HPDE6-E6E7 (cell line): ENCODE data around the gene RNF5.
"Not testable (repeated sequence)": the region's sequence is repeated elsewhere in the genome, so short reads cannot be mapped to it uniquely, and the experiment has no call there.

Source experiments
- DNase-seq: peaks from one replicate; pipeline ENCODE4 v3.0.0; 2011; ENCODE audit warnings: missing footprints; ENCODE audit errors: extremely low spot score

Gene RNF5

DNA sequence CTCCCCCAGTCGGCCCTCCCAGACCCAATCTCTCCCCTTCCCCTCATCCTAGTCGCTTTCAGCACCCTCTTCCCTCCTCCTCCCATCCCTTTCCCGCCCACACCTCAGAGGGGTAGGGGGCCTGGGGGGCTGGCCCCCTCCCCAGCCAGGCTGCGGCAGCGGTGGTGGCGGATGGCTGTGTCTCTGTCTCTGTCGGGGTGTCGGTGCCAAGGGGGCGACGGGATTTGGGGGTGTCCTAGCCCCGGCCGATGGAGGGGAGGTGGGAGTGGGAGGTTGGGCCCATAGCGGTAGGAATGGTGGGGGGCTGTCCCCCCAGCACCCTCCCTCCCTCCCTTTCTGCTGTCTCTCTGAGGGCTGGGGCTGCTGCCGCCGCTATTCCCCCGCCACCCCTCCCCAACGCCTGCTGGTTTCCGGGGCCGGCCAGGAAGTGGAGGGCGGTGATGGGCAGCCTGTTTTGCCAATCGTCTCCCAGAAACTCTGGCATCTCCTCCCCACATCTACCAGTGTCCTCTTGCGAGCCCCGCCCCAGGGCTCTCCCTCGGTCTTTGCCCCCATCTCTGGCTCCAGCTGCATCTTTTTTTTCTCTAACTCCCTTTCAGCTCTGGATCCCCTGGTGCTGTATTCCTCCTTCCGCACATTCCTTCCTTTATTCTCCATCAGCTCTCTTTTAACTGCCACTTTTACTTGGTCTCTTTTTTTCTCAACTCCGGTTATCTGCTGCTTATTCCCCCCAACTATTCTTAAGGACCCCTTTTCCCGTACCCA is 2.3 kb upstream of the RNF5 start, which contains the start of gene AGPAT1:
AGPAT1 (minus strand) TSS at position 374 of the 765 bp plus-strand sequence. CDS start 4,588 bp downstream, outside the sequence.
- DNase-seq, result peak; percentile 97

DNA sequence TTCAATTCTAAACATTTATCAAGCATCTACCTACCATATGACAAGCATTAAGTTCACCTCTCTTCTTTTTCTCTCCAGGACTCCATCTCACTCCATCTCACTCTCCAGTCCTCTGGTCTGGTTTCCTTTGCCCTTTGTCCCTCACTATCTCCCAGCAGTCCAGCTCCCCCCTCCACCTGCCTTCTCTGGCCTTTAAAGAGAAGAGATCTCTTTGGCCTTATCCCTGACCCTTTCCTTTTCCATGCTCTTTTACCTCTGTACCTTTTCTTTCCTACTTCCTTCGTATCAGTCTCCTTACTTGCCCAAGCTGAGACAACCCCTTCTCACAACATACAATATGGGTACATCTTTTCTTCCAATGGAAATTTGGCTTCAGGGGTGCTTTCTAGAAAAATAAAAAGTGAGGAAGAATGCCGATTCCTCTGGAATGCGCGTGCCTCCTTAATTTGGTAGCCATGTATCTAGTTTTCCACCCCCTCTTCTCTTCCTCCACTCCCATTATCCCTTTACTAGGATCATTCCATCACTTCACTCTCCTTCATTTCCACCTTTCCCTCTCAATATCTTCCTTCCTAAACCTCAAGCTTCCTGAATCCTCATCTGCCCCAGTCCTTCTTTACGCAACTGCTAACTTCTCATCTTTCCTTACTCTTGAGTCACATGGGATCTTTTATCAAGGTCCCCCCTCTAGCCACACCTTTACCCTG is 1.6 kb upstream of the RNF5 start:
- DNase-seq, result no peak

DNA sequence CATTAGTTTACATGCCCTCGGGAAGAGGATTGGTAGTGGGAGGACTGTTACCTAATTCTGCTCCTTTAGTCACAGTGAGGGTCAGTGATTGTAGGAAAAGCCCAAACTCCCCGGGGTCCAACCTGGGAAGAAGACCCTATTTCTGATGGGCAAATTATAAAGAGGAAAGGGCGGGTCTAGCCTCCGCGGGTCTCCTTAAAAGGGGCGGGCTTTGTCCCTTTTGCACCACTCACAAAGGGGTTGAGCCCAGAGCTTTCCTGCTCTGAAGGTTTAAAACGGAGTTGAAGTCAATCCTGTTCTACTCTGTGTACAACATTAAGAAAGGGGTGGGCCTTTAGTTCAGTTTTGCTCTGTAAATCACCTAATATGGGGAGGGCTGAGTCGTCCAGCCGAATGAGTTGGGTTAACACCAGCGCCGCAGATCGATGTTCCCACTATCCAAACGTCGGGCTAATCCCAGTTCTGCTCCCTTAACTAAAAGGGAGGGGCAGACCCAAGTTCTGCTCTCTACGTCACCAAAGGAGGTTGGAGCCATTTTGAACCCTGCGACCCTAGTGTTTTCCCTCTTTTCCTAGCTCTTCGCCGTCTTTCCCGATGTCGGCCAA is 920 bp upstream of the RNF5 start:
- DNase-seq, result no peak

DNA sequence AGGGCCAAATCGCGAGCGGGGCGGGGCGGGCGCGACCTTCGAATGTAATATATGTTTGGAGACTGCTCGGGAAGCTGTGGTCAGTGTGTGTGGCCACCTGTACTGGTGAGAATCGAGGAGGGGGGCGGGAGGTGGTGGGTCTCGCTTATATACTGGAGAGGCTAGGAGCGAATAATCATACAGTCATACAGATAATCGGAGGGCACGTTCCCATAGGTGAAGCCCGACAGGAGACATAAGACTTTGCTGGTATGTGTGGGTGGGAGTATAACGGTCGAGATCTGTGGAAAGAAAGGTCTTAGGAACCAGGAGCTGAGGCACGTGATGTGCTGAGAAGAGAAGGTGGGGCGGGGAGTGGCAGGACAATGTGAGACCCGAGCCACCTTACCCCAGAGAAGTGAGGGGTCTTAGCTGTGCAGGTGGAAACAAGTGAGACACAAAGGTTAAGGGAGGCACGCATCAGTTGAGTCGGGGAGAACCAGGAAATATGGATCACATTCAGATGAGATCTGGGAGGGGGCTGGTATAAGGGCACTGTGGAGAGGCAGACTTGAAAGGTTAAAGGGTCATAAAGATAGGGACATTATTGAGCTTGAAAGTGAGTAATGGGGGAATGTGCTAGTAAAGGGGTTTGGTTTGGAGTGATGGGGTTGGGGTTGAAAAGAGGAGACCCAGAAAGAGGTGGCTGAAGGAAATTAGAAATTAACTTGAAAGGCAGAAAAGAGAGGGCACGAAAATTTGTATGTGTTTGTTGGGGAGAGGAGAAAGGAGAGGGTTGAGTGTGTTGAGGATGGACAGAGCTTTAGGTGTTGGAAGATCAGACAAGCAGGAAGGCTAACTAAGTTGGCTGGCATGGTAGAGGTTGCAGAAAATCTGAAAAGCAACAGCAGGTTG is 589 bp downstream of the RNF5 start:
- DNase-seq, result no peak

DNA sequence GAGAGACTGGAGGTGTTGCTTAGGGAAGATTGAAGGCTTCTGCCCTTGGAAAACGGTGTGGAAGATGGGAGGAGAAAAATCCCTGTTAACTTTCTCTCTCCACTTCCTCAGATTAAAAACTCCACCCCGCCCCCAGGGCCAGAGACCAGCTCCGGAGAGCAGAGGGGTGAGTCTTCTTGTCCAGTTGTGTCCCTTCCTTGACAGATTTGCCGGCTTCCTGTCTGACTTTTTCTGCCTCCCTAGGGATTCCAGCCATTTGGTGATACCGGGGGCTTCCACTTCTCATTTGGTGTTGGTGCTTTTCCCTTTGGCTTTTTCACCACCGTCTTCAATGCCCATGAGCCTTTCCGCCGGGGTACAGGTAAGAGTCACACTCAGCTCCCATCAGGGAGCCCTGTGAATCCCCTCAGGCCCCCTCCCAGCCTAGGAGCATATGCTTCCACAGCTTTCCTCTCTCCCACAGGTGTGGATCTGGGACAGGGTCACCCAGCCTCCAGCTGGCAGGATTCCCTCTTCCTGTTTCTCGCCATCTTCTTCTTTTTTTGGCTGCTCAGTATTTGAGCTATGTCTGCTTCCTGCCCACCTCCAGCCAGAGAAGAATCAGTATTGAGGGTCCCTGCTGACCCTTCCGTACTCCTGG is 1.7 kb downstream of the RNF5 start:
- DNase-seq, result no peak

DNA sequence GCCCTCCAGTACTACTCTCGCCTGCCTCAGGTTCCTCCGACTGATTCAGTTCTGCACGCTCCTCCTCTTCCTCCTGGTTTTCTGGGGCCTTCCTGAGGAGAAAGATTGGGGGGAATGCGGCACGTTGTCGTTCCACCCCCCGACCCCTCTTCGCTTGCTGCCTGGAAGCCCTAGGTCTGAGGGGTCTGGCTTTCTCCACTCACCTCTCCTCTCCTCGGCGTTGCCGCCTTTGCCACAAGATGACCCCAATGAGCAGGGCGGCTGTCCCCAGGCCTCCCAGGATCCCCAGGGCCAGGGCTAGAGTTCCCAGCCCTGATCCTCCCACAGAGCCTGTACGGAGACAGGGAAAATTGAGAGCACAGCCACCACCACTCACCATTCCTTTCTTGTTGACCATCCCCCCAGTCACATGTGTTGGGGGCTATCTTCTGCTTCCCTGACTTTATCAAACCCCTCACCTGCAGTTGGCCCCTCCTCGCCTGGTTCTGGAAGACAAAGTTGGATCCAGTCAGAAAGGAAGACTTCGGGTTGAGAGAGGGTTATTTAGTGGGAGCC is 3.0 kb downstream of the RNF5 start:
- DNase-seq, result no peak

DNA sequence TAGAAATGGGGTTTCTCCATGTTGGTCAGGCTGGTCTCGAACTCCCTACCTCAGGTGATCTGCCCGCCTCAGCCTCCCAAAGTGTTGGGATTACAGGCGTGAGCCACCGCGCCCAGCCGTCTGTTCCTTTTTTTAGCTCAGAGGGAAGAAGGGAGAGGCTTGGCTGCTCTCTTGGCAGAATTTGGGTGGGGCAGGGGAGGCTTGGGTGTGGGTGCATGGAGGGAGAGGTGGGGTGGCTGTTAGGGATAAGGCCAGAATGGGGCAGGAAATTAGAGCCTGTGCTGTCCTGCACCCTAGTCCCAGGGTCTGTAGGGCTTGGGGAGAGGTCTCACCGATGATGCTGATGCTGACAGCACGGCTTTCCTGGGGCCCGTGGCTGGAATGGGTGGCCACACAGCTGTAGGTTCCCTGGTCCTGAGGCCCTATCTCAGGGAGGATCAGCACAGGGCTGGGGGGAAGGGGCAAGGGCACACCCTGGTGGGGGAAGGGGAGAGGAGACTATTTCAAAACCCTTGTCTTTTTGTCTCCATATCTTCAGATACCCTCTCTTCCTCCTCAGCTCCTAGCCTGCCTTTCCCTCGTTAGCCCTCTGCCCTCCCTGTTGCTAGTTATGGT is 3.8 kb downstream of the RNF5 start:
- no peak for DNase-seq

DNA sequence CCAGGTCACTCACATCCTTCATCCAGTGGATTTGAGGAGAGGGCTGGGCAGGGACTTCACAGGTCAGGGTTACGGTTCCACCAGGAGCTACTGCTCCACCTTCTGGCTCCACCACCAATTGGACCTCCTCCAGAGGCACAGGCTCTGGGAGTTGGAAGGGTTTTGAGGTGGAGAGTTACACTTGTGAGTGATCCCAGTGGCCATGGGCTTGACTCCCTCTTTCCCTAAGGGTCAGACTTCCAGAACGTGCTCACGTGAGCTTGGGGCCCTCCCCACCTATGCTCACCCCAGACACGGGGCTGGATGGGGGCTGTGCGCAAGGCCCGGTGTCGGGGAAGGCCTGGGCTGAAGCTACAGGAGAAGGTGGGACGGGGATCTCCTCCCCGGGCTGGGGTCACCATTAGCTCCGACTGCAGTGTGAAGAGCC is 4.4 kb downstream of the RNF5 start:
- no peak for DNase-seq

DNA sequence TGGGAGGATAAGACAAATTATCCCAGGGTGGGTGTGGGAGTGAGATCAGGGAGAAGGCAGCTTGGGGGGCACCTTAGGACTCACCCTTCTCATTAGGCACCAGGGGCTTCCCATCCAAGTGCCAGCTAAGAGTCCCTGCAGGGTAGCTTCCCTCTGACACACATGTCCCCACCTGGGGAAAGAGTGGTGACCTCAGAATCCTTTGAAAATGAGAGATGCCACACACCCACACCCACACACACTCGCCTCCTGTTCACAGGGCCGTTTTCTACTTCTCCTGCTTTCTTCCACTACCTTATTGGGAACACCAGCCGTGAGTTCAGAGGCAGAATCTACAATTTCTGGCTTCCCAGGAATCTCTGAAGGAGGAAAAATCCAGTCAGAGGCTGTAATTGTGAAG is 4.8 kb downstream of the RNF5 start:
- no peak for DNase-seq

DNA sequence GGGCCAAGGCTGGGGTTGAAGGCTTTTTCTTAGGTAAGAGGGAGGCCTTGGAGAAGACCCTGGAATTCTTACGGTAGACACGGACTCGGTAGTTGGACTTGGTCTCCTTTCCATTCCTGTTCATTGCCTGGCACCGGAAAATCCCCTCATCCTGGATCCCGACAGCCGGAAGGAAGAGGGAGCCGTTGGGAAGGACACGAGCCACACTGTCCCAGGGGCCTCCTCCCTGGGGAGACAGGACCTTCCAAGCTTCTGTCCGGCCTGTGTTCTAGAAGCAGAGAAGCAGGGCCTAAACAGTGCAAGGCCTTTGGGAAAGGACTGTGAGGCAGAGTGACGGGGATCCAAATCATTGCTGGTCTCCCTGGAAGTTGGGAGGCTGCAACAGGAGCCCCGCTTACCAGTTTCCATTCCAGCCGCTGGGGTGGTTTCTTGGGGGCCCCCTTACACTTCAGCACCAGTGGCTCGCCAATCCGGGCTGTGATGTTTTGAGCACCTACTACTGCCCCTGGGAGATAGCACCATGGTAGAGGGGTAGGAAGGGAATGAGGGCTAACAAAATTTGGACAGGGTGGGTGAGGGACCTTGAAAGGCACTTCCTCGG is 5.4 kb downstream of the RNF5 start:
- DNase-seq, result no peak

DNA sequence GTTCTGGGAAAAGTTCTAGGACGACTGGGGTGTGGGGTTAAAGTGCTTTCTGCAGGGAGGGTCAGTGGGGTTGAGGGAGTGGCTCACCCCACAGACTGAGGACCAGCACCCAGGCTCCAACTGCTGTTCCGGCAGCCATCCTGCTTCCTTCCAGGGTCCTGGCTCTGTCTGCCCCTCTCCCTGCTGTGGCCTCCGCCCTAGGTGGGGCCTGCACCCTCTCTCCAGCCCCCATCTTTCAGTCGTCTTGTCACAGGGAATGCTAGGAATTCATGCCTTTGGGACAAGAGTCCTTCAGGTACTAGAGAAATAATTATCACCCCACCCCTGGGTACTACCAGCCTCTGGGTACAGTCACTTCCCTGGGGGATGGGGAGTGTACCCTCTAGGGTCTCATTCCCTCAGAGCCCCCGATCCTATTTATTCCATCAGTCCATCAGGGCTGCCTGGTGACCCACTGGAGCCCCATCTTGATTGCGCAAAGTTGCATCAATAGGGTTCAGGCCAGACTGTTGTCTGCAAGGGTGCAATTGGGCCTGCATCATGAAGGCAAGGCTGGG is 6.0 kb downstream of the RNF5 start, which contains the start of gene AGER:
AGER (minus strand) TSS at position 170 of the 557 bp plus-strand sequence; CDS start at position 139, 31 bp downstream.
- no peak for DNase-seq

DNA sequence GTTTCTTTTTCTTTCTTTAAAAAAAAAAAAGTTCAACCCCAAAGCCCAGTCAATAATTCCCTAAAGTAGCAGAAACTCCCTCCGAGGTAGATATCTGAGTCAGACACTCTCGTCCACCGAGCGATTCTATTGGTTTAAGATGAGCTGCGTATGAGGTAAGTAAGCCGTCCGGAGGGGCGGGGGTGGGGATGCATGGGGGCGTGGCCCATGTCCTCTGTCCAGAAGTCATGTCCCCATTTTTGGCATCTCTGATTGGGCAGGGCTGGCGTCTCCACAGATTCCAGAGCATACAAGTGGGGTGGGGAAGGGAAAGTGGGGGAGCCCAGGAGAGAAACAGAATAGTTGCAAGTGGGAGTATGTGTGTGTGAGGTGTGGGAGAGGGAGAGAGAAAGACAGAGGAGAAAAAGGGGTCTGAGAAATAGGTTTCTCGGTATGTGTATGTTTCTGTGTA is 7.5 kb downstream of the RNF5 start:
- not testable (repeated sequence) for DNase-seq

DNA sequence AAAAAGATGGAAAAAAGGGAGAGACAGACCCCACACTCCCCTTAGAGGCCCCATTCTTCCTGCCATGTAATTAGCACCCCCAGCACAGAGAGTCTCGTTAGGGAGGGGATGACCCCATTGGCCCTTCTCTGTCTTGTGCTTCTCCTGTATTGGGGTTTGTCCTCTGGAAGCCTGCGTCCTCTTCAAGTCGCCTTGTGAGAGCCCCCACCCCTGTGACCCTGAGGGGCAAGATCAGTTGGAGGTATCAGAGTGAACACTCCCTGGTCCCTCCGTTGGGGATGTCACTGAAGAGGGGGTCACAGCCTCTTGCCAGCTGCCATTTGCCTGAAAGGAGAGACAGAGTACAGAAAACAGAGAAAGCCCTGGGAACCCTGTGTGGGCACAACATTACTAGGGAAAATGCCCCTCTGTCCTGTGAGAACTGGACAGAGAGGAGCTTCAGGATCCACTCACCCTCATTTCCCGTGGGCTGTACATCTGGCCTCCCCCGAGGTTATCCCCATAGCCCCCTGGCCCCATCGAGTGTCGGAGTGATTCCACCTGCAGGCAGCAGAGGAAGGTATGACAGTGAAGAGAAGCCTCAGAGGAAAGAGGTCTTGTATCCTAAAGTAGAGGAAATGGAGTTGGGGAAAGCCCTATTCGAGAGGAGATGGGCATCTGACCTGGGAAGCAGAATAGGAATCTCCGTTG is 8.1 kb downstream of the RNF5 start:
- DNase-seq, result not testable (repeated sequence)

DNA sequence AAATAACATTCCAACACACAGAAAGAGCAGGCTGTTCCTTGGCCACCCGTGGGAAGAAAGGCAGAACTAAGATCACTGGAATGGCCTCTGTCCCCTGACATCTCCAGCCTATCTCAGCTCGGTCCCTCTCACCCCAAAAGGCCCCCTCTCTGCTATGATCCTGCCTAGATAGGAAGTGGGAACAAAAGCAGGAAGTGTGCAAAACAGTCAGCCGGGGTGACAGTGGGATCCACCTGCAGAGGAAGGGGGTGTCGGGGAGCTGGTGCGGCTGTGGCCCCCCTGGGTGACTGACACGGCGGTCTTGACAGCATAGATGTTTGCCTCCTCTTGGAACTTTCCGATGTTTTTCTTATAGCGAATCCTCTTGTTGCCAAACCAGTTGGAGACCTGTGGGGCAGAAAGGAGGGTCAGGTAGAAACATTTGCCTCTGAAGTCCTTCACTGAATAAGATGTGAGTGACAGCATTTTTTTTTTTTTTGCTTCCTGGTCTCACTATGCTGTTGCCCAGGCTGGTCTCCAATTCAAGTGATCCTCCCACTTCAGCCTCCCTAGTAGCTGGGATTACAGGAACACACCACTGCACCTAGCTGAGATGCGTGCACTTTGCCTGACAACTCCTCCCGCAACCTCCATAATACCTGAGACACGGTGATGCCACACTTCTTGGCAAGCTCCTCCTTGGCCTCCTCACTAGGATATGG is 9.0 kb downstream of the RNF5 start:
- DNase-seq, result no peak

DNA sequence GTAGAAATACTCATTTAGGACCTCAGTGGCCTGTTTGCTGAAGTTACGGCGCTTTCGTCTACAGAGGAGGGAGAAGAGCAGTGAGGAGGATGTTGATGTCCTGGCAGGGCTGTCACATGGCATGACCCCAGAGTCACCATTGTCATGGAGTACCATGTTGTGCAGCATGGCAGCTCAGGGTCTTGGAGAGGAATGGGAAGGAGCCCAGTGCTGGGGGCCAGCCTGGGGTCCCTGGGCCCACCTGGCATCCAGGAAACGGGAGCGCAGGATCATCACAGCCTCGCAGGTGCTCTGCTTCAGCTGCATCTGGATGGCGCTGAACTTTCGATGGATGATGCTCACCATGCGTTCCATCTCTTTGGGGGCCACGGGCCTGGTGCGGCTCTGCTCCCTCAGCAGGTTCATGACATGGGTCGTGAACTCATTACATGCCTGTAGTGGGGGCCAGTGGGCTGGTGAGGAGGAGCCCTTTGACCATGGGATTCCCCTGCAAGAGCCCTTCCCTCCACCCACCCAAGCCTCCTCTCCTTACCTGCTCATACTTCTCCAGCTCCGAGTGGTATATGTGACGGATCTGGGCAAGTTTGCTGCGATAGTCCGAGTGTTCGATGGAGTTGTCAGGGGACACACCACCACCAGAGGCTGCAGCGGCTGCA is 9.6 kb downstream of the RNF5 start:
- DNase-seq, result not testable (repeated sequence)

DNA sequence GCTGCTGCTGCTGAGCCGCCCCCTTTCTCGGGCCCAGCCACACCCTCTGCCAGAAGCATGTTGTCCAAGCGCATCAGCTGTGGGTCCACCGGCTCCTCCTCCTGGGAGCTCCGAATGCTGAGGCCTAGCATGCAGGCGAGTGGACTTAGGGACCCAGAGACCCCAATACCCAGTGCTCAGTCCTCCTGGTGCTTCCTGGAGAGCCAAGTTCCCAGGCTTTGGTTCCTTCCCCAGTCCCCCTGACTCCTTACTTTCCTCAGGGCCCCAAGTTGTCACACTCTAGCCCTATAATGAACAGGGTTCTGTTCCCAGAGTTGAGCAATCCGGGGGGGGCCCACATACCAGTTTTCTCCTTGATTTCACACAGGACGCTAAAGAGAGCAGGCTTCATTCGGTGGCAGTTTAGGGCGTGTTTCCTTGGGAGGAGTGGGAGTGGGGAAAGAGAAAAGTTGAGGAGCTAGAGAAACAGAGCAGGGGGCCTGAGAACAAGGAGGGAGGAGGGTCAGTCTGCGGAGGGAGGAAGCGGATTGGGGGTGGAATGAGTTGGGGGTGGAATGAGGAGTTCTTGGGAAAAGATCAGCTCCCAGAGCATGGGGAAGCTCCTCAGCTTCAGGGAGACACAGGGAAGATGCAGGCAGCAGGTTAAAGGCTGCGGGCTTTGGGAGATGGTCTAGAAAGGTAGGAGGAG is 10.3 kb downstream of the RNF5 start:
- no peak for DNase-seq
